IMR-90 (cell line): ENCODE results near the gene ID2. TPM values are rescaled to one million over a fixed set of nuclear protein-coding genes. Genes with fewer than 3 reads are reported as not detected.

Experiments
- ATAC-seq: fragments of 200-7000 bp; cut with Tn5 transposase; 2 replicates; pipeline ENCODE4 v1.9.1; 2020; ENCODE audit warnings: low read depth, mild to moderate bottlenecking, moderate library complexity
- BruUV-seq: library from RNA; stranded (reverse); fragments of 400-500 nt; replicated peaks from 2 replicates; lab custom pipeline; 2021; lab: Mats Ljungman, UMichigan
- CTCF ChIA-PET: fragments of 300-600 bp; formaldehyde crosslinking; extraction: SDS; loops from one replicate; lab custom pipeline; 2021; ENCODE audit warnings: antibody characterized with exemption; lab: Yijun Ruan, JAX
- POLR2A ChIA-PET: fragments of 300-600 bp; sonication (Branson Sonifier 250); formaldehyde crosslinking; loops from one replicate; lab custom pipeline; 2022; ENCODE audit warnings: antibody characterized with exemption; ENCODE audit not compliant: unreplicated experiment; lab: Charles Lee
- DNase-seq: peaks from one replicate; pipeline ENCODE4 v3.0.0; 2013
- H2AFZ ChIP-seq: replicated peaks from 2 replicates; pipeline ENCODE3; 2013; ENCODE audit warnings: low read length, mild to moderate bottlenecking; ENCODE audit not compliant: poor library complexity
- H2AK5ac ChIP-seq: 2 replicates; pipeline ENCODE4 v1.6.1; 2013; ENCODE audit warnings: low read depth, low read length, inconsistent platforms
- H2AK9ac ChIP-seq: replicated peaks from 2 replicates; pipeline ENCODE3; 2013; ENCODE audit warnings: mild to moderate bottlenecking, low read depth, low read length, moderate library complexity; ENCODE audit not compliant: poor library complexity
- H2BK120ac ChIP-seq: 2 replicates; pipeline ENCODE4 v1.6.1; 2013; ENCODE audit warnings: low read depth, low read length, inconsistent platforms
- H2BK15ac ChIP-seq: 3 replicates; pipeline ENCODE4 v1.6.1; 2013; ENCODE audit warnings: low read depth, low read length, inconsistent platforms
- H2BK20ac ChIP-seq: 2 replicates; pipeline ENCODE4 v1.6.1; 2013; ENCODE audit warnings: low read depth, mild to moderate bottlenecking, inconsistent platforms, low read length, moderate library complexity
- H2BK5ac ChIP-seq: 2 replicates; pipeline ENCODE4 v1.6.1; 2013; ENCODE audit warnings: mild to moderate bottlenecking, low read depth, low read length, inconsistent platforms; ENCODE audit not compliant: poor library complexity, severe bottlenecking
- H3K14ac ChIP-seq: replicated peaks from 2 replicates; pipeline ENCODE4 v1.6.1; 2013; ENCODE audit warnings: low read depth, low read length, inconsistent platforms
- H3K18ac ChIP-seq: 2 replicates; pipeline ENCODE4 v1.6.1; 2013; ENCODE audit warnings: low read depth, low read length, control low read depth
- H3K23ac ChIP-seq: 2 replicates; pipeline ENCODE4 v1.6.1; 2013; ENCODE audit warnings: low read depth, low read length, inconsistent platforms
- H3K27ac ChIP-seq: 2 replicates; pipeline ENCODE4 v1.5.1; 2013; ENCODE audit warnings: mild to moderate bottlenecking, control low read depth, low read length; ENCODE audit not compliant: insufficient read depth
- H3K27me3 ChIP-seq: 2 replicates; pipeline ENCODE4 v1.6.1; 2013; ENCODE audit warnings: low read length; ENCODE audit not compliant: control insufficient read depth, insufficient read depth
- H3K36me3 ChIP-seq: 2 replicates; pipeline ENCODE4 v1.6.1; 2013; ENCODE audit warnings: low read length, mixed read lengths; ENCODE audit not compliant: control insufficient read depth, insufficient read depth
- H3K4ac ChIP-seq: 2 replicates; pipeline ENCODE4 v1.6.1; 2013; ENCODE audit warnings: low read depth, low read length, inconsistent platforms
- H3K4me1 ChIP-seq: 2 replicates; pipeline ENCODE4 v1.6.1; 2013; ENCODE audit warnings: low read length, mixed read lengths; ENCODE audit not compliant: control insufficient read depth, insufficient read depth
- H3K4me2 ChIP-seq: 2 replicates; pipeline ENCODE4 v1.6.1; 2013; ENCODE audit warnings: low read depth, mild to moderate bottlenecking, control low read depth, low read length, moderate library complexity
- H3K4me3 ChIP-seq: 2 replicates; pipeline ENCODE4 v1.5.1; 2013; ENCODE audit warnings: low read depth, mild to moderate bottlenecking, control low read depth, low read length, moderate library complexity; ENCODE audit not compliant: insufficient read depth
- H3K56ac ChIP-seq: 2 replicates; pipeline ENCODE4 v1.6.1; 2013; ENCODE audit warnings: low read length, inconsistent platforms; ENCODE audit not compliant: insufficient read depth; ENCODE audit errors: extremely low read depth
- H3K79me1 ChIP-seq, 2 experiments: 2 replicates each; pipeline ENCODE4 v1.6.1; 2013; ENCODE audit warnings: low read length in 2 of 2, inconsistent platforms in 1 of 2, low read depth in 1 of 2
- H3K9ac ChIP-seq: 2 replicates; pipeline ENCODE4 v1.6.1; 2013; ENCODE audit warnings: low read depth, low read length, control low read depth
- H3K9me1 ChIP-seq: 2 replicates; pipeline ENCODE4 v1.6.1; 2013; ENCODE audit warnings: low read length, inconsistent platforms; ENCODE audit not compliant: insufficient read depth
- H3K9me3 ChIP-seq: 2 replicates; pipeline ENCODE4 v1.6.1; 2013; ENCODE audit warnings: low read length; ENCODE audit not compliant: control insufficient read depth, insufficient read depth
- H4K20me1 ChIP-seq: 2 replicates; pipeline ENCODE4 v1.6.1; 2013; ENCODE audit warnings: low read length, inconsistent platforms; ENCODE audit not compliant: insufficient read depth
- H4K5ac ChIP-seq: 2 replicates; pipeline ENCODE4 v1.6.1; 2013; ENCODE audit warnings: mild to moderate bottlenecking, low read depth, low read length, control low read depth
- H4K8ac ChIP-seq, 2 experiments: 2 replicates each; pipeline ENCODE4 v1.6.1; 2013; ENCODE audit warnings: low read depth in 2 of 2, low read length in 2 of 2, control low read depth in 1 of 2, inconsistent platforms in 1 of 2
- H4K91ac ChIP-seq: 2 replicates; pipeline ENCODE4 v1.6.1; 2013; ENCODE audit warnings: low read depth, low read length, inconsistent platforms; ENCODE audit not compliant: insufficient read depth
- BHLHE40 ChIP-seq: fragments of 150-350 bp; IDR thresholded peaks from 2 replicates; pipeline ENCODE4 v1.6.1; 2016; ENCODE audit warnings: mild to moderate bottlenecking, low read depth, low read length
- CEBPB ChIP-seq: IDR thresholded peaks from 2 replicates; pipeline ENCODE4 v1.6.1; 2012; ENCODE audit warnings: low read depth, low read length, improper control_type of control experiment
- CHD1 ChIP-seq: IDR thresholded peaks from 2 replicates; pipeline ENCODE4 v1.6.1; 2012; ENCODE audit warnings: low read depth, low read length, improper control_type of control experiment
- CTCF ChIP-seq: conservative IDR thresholded peaks from 2 replicates; pipeline ENCODE4 v1.5.1; 2012; ENCODE audit warnings: mild to moderate bottlenecking, low read depth, low read length, improper control_type of control experiment
- ELK1 ChIP-seq: fragments of 150-350 bp; IDR thresholded peaks from 2 replicates; pipeline ENCODE4 v1.6.1; 2016; ENCODE audit warnings: low read depth, mild to moderate bottlenecking, low read length, moderate library complexity, borderline replicate concordance
- FOS ChIP-seq: fragments of 150-350 bp; IDR thresholded peaks from 2 replicates; pipeline ENCODE4 v1.6.1; 2016; ENCODE audit warnings: low read depth, low read length
- MAFK ChIP-seq: IDR thresholded peaks from 2 replicates; pipeline ENCODE4 v1.6.1; 2012; ENCODE audit warnings: low read depth, low read length, improper control_type of control experiment
- MAZ ChIP-seq: IDR thresholded peaks from 2 replicates; pipeline ENCODE4 v1.6.1; 2012; ENCODE audit warnings: low read depth, mild to moderate bottlenecking, low read length, improper control_type of control experiment, moderate library complexity, borderline replicate concordance
- MXI1 ChIP-seq: IDR thresholded peaks from 2 replicates; pipeline ENCODE4 v1.6.1; 2012; ENCODE audit warnings: low read depth, mild to moderate bottlenecking, low read length, moderate library complexity, borderline replicate concordance
- NFE2L2 ChIP-seq: fragments of 150-350 bp; IDR thresholded peaks from 2 replicates; pipeline ENCODE4 v1.6.1; 2016; ENCODE audit warnings: low read depth, mild to moderate bottlenecking, low read length
- POLR2A ChIP-seq: IDR thresholded peaks from 2 replicates; pipeline ENCODE4 v1.6.1; 2012; ENCODE audit warnings: mild to moderate bottlenecking, low read depth, low read length
- RAD21 ChIP-seq: IDR thresholded peaks from 2 replicates; pipeline ENCODE4 v1.6.1; 2012; ENCODE audit warnings: low read length, improper control_type of control experiment
- RCOR1 ChIP-seq: IDR thresholded peaks from 2 replicates; pipeline ENCODE4 v1.6.1; 2012; ENCODE audit warnings: mild to moderate bottlenecking, low read length, improper control_type of control experiment; ENCODE audit not compliant: insufficient replicate concordance
- RFX5 ChIP-seq: IDR thresholded peaks from 2 replicates; pipeline ENCODE4 v1.8.0; 2012; ENCODE audit warnings: low read depth, mild to moderate bottlenecking, low read length, moderate library complexity
- SMC3 ChIP-seq: fragments of 150-350 bp; IDR thresholded peaks from 2 replicates; pipeline ENCODE4 v1.6.1; 2016; ENCODE audit warnings: low read depth, mild to moderate bottlenecking, antibody characterized with exemption, low read length, moderate library complexity
- USF2 ChIP-seq: fragments of 150-350 bp; IDR thresholded peaks from 2 replicates; pipeline ENCODE4 v1.6.1; 2017; ENCODE audit warnings: mild to moderate bottlenecking, antibody characterized with exemption, low read length, low read depth
- WGBS, 2 experiments: methylation state at CpG; one replicate each; pipeline versions ENCODE4 v1.1.5 to v1.1.7; 2013; ENCODE audit warnings: missing lambda C conversion rate in 2 of 2; ENCODE audit not compliant: insufficient read length in 1 of 2; ENCODE audit errors: extremely low coverage in 2 of 2; 5-methylcytosine and 5-hydroxymethylcytosine counted together
- dilution Hi-C: fragments of 300-500 bp; cut with HindIII; formaldehyde crosslinking; loops from one replicate; pipeline ENCODE4 v1.14.3; 2018; ENCODE audit warnings: low sequenced_read_pairs; ENCODE audit not compliant: unreplicated experiment
- in situ Hi-C: fragments of 300-500 bp; cut with MboI; formaldehyde crosslinking; loops from 3 replicates; pipeline ENCODE4 v1.14.3; 2019; ENCODE audit warnings: low sequenced_read_pairs, inconsistent platforms, mixed read lengths
- intact Hi-C: fragments of 100-400 bp; cut with micrococcal nuclease; formaldehyde crosslinking; loops from 2 replicates; pipeline ENCODE4 v1.10.0; 2022
- polyA plus RNA-seq, 3 experiments: library from polyadenylated mRNA; depleted of rRNA; stranded (reverse); fragments of >200 nt; gene quantifications; 2 replicates each; pipeline ENCODE4 v1.2.3, GENCODE V29; 2012; ENCODE audit warnings: low replicate concordance in 1 of 3
- total RNA-seq: library from RNA; depleted of rRNA; stranded (reverse); fragments of >200 nt; gene quantifications from 2 replicates; pipeline ENCODE4 v1.2.3, GENCODE V29; 2012

The ID2 gene
- total and polyA plus RNA-seq, 2 of the 4 experiments (the other 2 are of a cell fraction) = 264 to 389 TPM

GRCh38 chr2:8661235-8661634, 20.6 kb upstream of the ID2 start:
- Histone ChIP-seq H3K4me2 (no peak overlapping the region), H4K8ac (peak overlapping the region; percentile 55 to 83; a peak in 3 of 4 replicates), H3K4ac (peak overlapping the region; percentile 80), H3K27ac (no peak overlapping the region), H3K79me1 (no peaks in the 10 kb centered on the region), H2BK120ac (peak overlapping the region; percentile 99), H2AK5ac (peak overlapping the region; percentile 67), H3K14ac (peak overlapping the region; percentile 92), H2BK20ac (peak overlapping the region; percentile 96), H3K9ac (no peak overlapping the region), H2AK9ac (no peak overlapping the region), H3K56ac (no peak overlapping the region), H3K27me3 (no peaks in the 10 kb centered on the region), H3K18ac (peak overlapping the region; percentile 56), H3K23ac (peak overlapping the region; percentile 88), H4K91ac (peak overlapping the region; percentile 65), H3K9me3 (no peaks in the 10 kb centered on the region), H2AFZ (peak overlapping the region; percentile 53), H4K5ac (peak overlapping the region; percentile 40; the same call in 1 of the 2 replicates), H2BK5ac (peak overlapping the region; percentile 86), H3K4me1 (peaks cover 19% of the 10 kb centered on the region), H2BK15ac (peak overlapping the region; percentile 45; the same call in 2 of the 3 replicates), H3K36me3 (no peaks in the 10 kb centered on the region), H4K20me1 (no peaks in the 10 kb centered on the region), H3K9me1 (peaks cover 11% of the 10 kb centered on the region; the same call in 1 of the 2 replicates), H3K4me3 (no peak overlapping the region)
- in situ Hi-C loops = no loop called here
- ChIA-PET POLR2A (no interaction called here), CTCF (no interaction called here)
- WGBS, 2 experiments = 93% methylated on average over 4 of the region's 6 CpGs; no CpG with 5 or more reads in 1 of the 2 experiments
- dilution Hi-C loops = no loop called here
- intact Hi-C loops = no loop called here
- ATAC-seq (no peak), DNase-seq (no peak)
- no TSS peak for BruUV-seq
- no peak for TF ChIP-seq RCOR1
- no peak for TF ChIP-seq USF2
- no peak for TF ChIP-seq ELK1
- no peak for TF ChIP-seq CEBPB
- no peak for TF ChIP-seq POLR2A
- no peak for TF ChIP-seq CTCF
- no peak for TF ChIP-seq FOS
- TF ChIP-seq CHD1 = no peak
- TF ChIP-seq MAFK = no peak
- TF ChIP-seq RAD21 = no peak
- TF ChIP-seq BHLHE40 = no peak
- no peak for TF ChIP-seq SMC3
- TF ChIP-seq NFE2L2 = no peak
- no peak for TF ChIP-seq RFX5
- TF ChIP-seq MAZ = no peak
- TF ChIP-seq MXI1 = no peak
